ENCODE data around the gene FOXO6.

- no peak for TF ChIP-seq CTCF (IDR thresholded peaks at IDR 0.05; ENCODE audit: low read depth, low read length)
- TF ChIP-seq POLR2A (IDR thresholded peaks at IDR 0.05; ENCODE audit: extremely low read depth, insufficient read length): no peak
- TF ChIP-seq MAX (IDR thresholded peaks at IDR 0.05; ENCODE audit: low read depth, low read length): no peak
- no peak for TF ChIP-seq MYC (IDR thresholded peaks at IDR 0.05; ENCODE audit: low read depth, low read length)
Observed at GRCh38 chr1:41373373-41373772, 12.1 kb downstream of the FOXO6 start.

Measured in NB4 (cell line).